Esophagus muscularis mucosa (tissue), 4 donors: ENCODE results near the gene BICDL1. TPM values are rescaled to one million over a fixed set of nuclear protein-coding genes. Genes with fewer than 3 reads are reported as not detected.

Experiments used
- DNase-seq: peaks from one replicate; pipeline ENCODE4 v3.0.0-alpha.2; 2017; ENCODE audit errors: extremely low spot score
- H3K27ac ChIP-seq, 4 donors: fragments of 200-600 bp; sonication (generic); replicated peaks in 1 of 4; 1 replicate in 3 of 4; 2 replicates in 1 of 4; pipeline ENCODE4 v1.5.1; 2016 to 2019; ENCODE audit warnings: mild to moderate bottlenecking in 1 of 4
- H3K27me3 ChIP-seq, 4 donors: fragments of 200-600 bp; sonication (generic); one replicate each; pipeline versions ENCODE4 v1.5.1 to v1.6.0; 2016 to 2019
- H3K36me3 ChIP-seq, 4 donors: fragments of 200-600 bp; sonication (generic); one replicate each; pipeline ENCODE4 v1.5.1; 2016 to 2019
- H3K4me1 ChIP-seq, 4 donors: fragments of 200-600 bp; sonication (generic); one replicate each; pipeline ENCODE4 v1.5.1; 2016 to 2019
- H3K4me3 ChIP-seq, 4 donors: fragments of 200-600 bp; sonication (generic); 1 replicate in 2 of 4; 2 replicates in 2 of 4; pipeline ENCODE4 v1.5.1; 2016 to 2019; ENCODE audit warnings: mild to moderate bottlenecking in 4 of 4, moderate library complexity in 1 of 4
- H3K9me3 ChIP-seq, 4 donors: fragments of 200-600 bp; sonication (generic); 1 replicate in 3 of 4; 2 replicates in 1 of 4; pipeline ENCODE4 v1.5.1; 2016 to 2019
- EP300 ChIP-seq: sonication (generic); formaldehyde crosslinking; IDR thresholded peaks from one replicate; pipeline ENCODE4 v1.6.1; 2017; ENCODE audit warnings: antibody characterized with exemption
- POLR2A ChIP-seq: fragments of 450-650 bp; IDR thresholded peaks from one replicate; pipeline ENCODE4 v1.6.1; 2017; ENCODE audit warnings: antibody characterized with exemption, moderate library complexity, mild to moderate bottlenecking, low read depth
- POLR2AphosphoS5 ChIP-seq, 2 donors: sonication (generic); formaldehyde crosslinking; IDR thresholded peaks; one replicate each; pipeline ENCODE4 v1.6.1; 2017; ENCODE audit warnings: antibody characterized with exemption in 2 of 2
- WGBS: methylation state at CpG from one replicate; pipeline ENCODE4 v1.1.5; 2018; 5-methylcytosine and 5-hydroxymethylcytosine counted together
- intact Hi-C: fragments of 100-400 bp; cut with DNase I; formaldehyde crosslinking; loops from one replicate; pipeline ENCODE4 v1.15.1; 2023
- total RNA-seq, 4 donors: library from RNA; depleted of rRNA; stranded (reverse); fragments of >200 nt; gene quantifications; one replicate each; pipeline versions ENCODE4 v1.1.0 to v1.2.1, GENCODE V29; 2016
- TF ChIP-seq, protein P1 (sequence below), 3 experiments: fragments of 200-600 bp in 2 of 3; fragments of 450-650 bp in 1 of 3; sonication (generic) in 2 of 3; IDR thresholded peaks; one replicate each; pipeline ENCODE4 v1.5.1; 2017 to 2019; ENCODE audit warnings: antibody characterized with exemption in 3 of 3, mild to moderate bottlenecking in 2 of 3, moderate library complexity in 1 of 3

The BICDL1 gene
- total RNA-seq, 4 donors from 2014 or later, result 0.17 to 1.2 (median 0.77) TPM

DNA sequence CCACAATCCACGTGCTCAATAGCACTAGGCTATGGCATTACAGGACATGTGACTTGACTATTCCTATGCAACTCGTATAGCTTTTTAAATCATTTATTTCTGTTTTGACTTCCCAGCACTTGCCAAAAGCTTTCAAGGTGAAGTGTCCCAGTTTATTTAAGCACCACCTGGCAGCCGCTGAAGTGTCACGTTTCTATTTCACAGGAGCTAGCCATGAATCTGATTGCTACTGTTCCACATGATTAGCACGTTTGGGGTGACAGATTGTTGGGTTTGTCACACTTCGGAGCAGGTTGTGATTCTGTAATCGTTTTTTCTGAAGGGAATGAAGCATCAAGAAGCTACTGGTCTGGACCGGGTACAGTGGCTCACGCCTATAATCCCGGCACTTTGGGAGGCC, 39.9 kb upstream of the BICDL1 start:
- H3K27ac ChIP-seq, result no peak overlapping the region
- no peak for DNase-seq
- H3K9me3 ChIP-seq, result no peaks in the 10 kb centered on the region
- intact Hi-C loops, result no loop called here
- no peaks in the 10 kb centered on the region for H3K4me1 ChIP-seq
- H3K27me3 ChIP-seq, result peaks cover 0 to 4% (median 0%) of the 10 kb centered on the region in 4 donors
- no peaks in the 10 kb centered on the region for H3K36me3 ChIP-seq
- TF ChIP-seq POLR2A (no peak), POLR2AphosphoS5 (IDR thresholded peaks at IDR 0.05) (no peak), EP300 (no peak)
- TF ChIP-seq, protein P1, sequence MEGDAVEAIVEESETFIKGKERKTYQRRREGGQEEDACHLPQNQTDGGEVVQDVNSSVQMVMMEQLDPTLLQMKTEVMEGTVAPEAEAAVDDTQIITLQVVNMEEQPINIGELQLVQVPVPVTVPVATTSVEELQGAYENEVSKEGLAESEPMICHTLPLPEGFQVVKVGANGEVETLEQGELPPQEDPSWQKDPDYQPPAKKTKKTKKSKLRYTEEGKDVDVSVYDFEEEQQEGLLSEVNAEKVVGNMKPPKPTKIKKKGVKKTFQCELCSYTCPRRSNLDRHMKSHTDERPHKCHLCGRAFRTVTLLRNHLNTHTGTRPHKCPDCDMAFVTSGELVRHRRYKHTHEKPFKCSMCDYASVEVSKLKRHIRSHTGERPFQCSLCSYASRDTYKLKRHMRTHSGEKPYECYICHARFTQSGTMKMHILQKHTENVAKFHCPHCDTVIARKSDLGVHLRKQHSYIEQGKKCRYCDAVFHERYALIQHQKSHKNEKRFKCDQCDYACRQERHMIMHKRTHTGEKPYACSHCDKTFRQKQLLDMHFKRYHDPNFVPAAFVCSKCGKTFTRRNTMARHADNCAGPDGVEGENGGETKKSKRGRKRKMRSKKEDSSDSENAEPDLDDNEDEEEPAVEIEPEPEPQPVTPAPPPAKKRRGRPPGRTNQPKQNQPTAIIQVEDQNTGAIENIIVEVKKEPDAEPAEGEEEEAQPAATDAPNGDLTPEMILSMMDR (IDR thresholded peaks at IDR 0.05), result no peak
- no peak overlapping the region for H3K4me3 ChIP-seq
- 72% methylated on average over 10 of the region's 10 CpGs for WGBS

DNA sequence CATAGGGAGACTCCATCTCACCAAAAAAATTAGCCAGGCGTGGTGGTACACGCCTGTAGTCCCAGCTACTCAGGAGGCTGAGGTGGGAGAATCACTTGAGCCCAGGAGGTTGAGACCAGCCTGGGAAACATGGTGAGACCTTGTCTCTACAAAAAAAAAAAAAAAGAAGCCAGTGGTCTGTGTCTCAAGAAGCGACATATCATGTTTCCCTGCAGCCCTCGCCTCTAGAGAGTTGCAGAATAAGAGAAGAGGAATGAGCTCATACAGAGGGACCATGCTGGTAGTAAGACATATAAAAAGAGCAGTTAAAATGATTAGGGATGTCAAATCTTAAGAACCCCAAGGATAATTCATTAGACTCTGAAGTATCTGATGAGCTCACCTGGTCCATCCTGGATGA, 39.4 kb upstream of the BICDL1 start:
- WGBS, result 72% methylated on average over 4 of the region's 4 CpGs

GRCh38 chr12:119956047-119956446, 33.0 kb upstream of the BICDL1 start:
- Histone ChIP-seq H3K36me3 (no peaks in the 10 kb centered on the region), H3K27ac (no peak overlapping the region), H3K4me3 (no peak overlapping the region), H3K27me3 (no peaks in the 10 kb centered on the region), H3K4me1 (no peaks in the 10 kb centered on the region), H3K9me3 (peaks cover 0 to 34% (median 29%) of the 10 kb centered on the region in 4 donors)
- no peak for DNase-seq
- 96% methylated on average over 3 of the region's 3 CpGs for WGBS
- no peak for TF ChIP-seq POLR2AphosphoS5 (IDR thresholded peaks at IDR 0.05)
- TF ChIP-seq, protein P1 (IDR thresholded peaks at IDR 0.05), result no peak
- TF ChIP-seq EP300, result no peak
- TF ChIP-seq POLR2A, result no peak
- intact Hi-C loops, result no loop called here

More for the DNA sequence above, 39.4 kb upstream of the BICDL1 start:
- no peaks in the 10 kb centered on the region for H3K4me1 ChIP-seq
- DNase-seq, result no peak
- no peak overlapping the region for H3K4me3 ChIP-seq
- H3K27me3 ChIP-seq, result peaks cover 0 to 4% (median 0%) of the 10 kb centered on the region in 4 donors
- intact Hi-C loops, result no loop called here
- TF ChIP-seq EP300 (no peak), POLR2AphosphoS5 (IDR thresholded peaks at IDR 0.05) (no peak), POLR2A (no peak)
- TF ChIP-seq, protein P1 (IDR thresholded peaks at IDR 0.05), result no peak
- no peaks in the 10 kb centered on the region for H3K9me3 ChIP-seq
- no peak overlapping the region for H3K27ac ChIP-seq
- no peaks in the 10 kb centered on the region for H3K36me3 ChIP-seq

GRCh38 chr12:119957135-119957534, 31.9 kb upstream of the BICDL1 start:
- H3K4me1 ChIP-seq, result no peaks in the 10 kb centered on the region
- TF ChIP-seq POLR2A (no peak), EP300 (no peak), POLR2AphosphoS5 (IDR thresholded peaks at IDR 0.05) (no peak)
- TF ChIP-seq, protein P1 (IDR thresholded peaks at IDR 0.05), result no peak
- H3K27me3 ChIP-seq, result no peaks in the 10 kb centered on the region
- no peak overlapping the region for H3K4me3 ChIP-seq
- H3K9me3 ChIP-seq, result peaks cover 0 to 34% (median 29%) of the 10 kb centered on the region in 4 donors
- no peak overlapping the region for H3K27ac ChIP-seq
- no peak for DNase-seq
- intact Hi-C loops, result no loop called here
- no peaks in the 10 kb centered on the region for H3K36me3 ChIP-seq
- WGBS, result 100% methylated on average over 1 of the region's 1 CpG

DNA sequence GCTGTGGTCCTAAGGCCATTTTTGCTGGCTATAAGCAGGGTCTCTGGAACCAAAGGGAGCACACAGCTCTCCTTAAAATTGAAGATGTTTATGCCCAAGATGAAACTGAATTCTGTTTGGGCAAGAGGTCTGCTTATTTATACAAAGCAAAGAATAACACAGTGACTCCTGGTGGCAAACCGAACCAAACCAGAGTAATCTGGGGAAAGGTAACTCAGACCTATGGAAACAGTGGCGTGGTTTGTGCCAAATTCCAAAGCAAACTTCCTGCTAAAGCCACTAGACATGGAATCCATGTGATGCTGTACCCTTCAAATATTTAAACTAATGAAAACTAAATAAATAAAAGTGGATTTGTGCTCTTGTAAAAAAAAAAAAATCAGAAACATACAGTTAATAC, 29.6 kb upstream of the BICDL1 start:
- no peaks in the 10 kb centered on the region for H3K36me3 ChIP-seq
- no peaks in the 10 kb centered on the region for H3K27me3 ChIP-seq
- H3K4me1 ChIP-seq, result no peaks in the 10 kb centered on the region
- DNase-seq, result no peak
- H3K27ac ChIP-seq, result no peak overlapping the region
- peaks cover 0 to 34% (median 29%) of the 10 kb centered on the region in 4 donors for H3K9me3 ChIP-seq
- WGBS, result 74% methylated on average over 2 of the region's 2 CpGs
- TF ChIP-seq EP300, result no peak
- intact Hi-C loops, result no loop called here
- H3K4me3 ChIP-seq, result no peak overlapping the region
